Suprapubic skin (tissue), 3 donors: ENCODE results near the gene SLC16A1.

Source experiments
- CTCF ChIP-seq, 2 donors: fragments of 200-600 bp in 1 of 2; fragments of 450-650 bp in 1 of 2; sonication (generic) in 1 of 2; IDR thresholded peaks; one replicate each; pipeline ENCODE4 v1.5.1; 2016 to 2019; ENCODE audit warnings: antibody characterized with exemption in 2 of 2, mild to moderate bottlenecking in 1 of 2, moderate library complexity in 1 of 2
- POLR2A ChIP-seq, 2 donors: fragments of 450-650 bp; IDR thresholded peaks; one replicate each; pipeline ENCODE4 v1.6.1; 2017; ENCODE audit warnings: antibody characterized with exemption in 2 of 2, mild to moderate bottlenecking in 2 of 2, moderate library complexity in 2 of 2

DNA sequence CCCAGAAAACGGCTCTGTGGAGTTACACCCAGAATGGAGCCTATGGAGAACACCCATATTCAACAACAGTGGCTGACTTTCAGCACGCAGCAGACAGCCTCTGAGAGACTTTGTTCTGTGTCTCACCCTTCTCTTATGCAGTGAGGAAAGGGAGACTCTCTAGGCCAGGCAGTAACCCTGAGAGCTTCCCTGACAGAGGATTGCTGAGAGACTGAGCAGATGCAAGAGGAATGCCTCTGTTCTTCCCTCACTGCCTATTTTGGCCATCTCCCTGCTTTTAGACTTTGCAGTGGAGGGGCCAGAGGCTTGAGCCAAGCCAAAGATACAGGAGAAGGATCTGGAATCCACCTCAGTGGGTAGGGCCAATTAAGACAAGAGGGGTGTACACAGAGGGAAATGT is 41.8 kb upstream of the SLC16A1 start:
- TF ChIP-seq CTCF (IDR thresholded peaks at IDR 0.05) (no peak), POLR2A (IDR thresholded peaks at IDR 0.05) (no peak)
